DND-41 (cell line): ENCODE results near the gene NEAT1.

Experiments used
- ATAC-seq: fragments of 200-7000 bp; cut with Tn5 transposase; 3 replicates; pipeline ENCODE4 v1.9.1; 2021; ENCODE audit warnings: low read depth; ENCODE audit not compliant: insufficient read depth
- DNase-seq: peaks from one replicate; pipeline ENCODE4 v3.0.0-alpha.2; 2020
- H2AFZ ChIP-seq: 2 replicates; pipeline ENCODE4 v1.6.0; 2012; ENCODE audit warnings: low read depth, low read length
- H3K27ac ChIP-seq: 2 replicates; pipeline ENCODE4 v1.5.1; 2012; ENCODE audit warnings: low read length, inconsistent platforms
- H3K27me3 ChIP-seq: fragments of 200-600 bp; sonication (generic); 2 replicates; pipeline ENCODE4 v1.6.0; 2012; ENCODE audit warnings: low read length, mild to moderate bottlenecking, inconsistent platforms; ENCODE audit not compliant: insufficient read depth, poor library complexity
- H3K36me3 ChIP-seq: 2 replicates; pipeline ENCODE4 v1.5.1; 2012; ENCODE audit warnings: low read length, inconsistent platforms; ENCODE audit not compliant: insufficient read depth
- H3K4me1 ChIP-seq: 2 replicates; pipeline ENCODE4 v1.5.1; 2012; ENCODE audit warnings: mild to moderate bottlenecking, low read length; ENCODE audit not compliant: insufficient read depth
- H3K4me2 ChIP-seq: 2 replicates; pipeline ENCODE4 v1.6.0; 2012; ENCODE audit warnings: mild to moderate bottlenecking, moderate library complexity, low read length, inconsistent platforms; ENCODE audit not compliant: insufficient read depth
- H3K4me3 ChIP-seq, 2 experiments: fragments of 200-600 bp in 1 of 2; shearing (Covaris generic) in 1 of 2; 2 replicates each; pipeline ENCODE4 v1.5.1; 2012 to 2016; ENCODE audit warnings: inconsistent platforms in 2 of 2, low read length in 2 of 2, mild to moderate bottlenecking in 2 of 2, low read depth in 1 of 2, moderate library complexity in 1 of 2
- H3K79me2 ChIP-seq: 2 replicates; pipeline ENCODE4 v1.6.0; 2012; ENCODE audit warnings: low read length, inconsistent platforms; ENCODE audit not compliant: insufficient read depth
- H3K9ac ChIP-seq: 2 replicates; pipeline ENCODE4 v1.6.0; 2012; ENCODE audit warnings: low read depth, mild to moderate bottlenecking, inconsistent platforms, low read length, moderate library complexity
- H3K9me3 ChIP-seq: 2 replicates; pipeline ENCODE4 v1.5.1; 2012; ENCODE audit warnings: low read length, moderate library complexity, mild to moderate bottlenecking, inconsistent platforms; ENCODE audit not compliant: insufficient read depth, severe bottlenecking
- H4K20me1 ChIP-seq: 2 replicates; pipeline ENCODE4 v1.6.0; 2012; ENCODE audit warnings: low read length; ENCODE audit not compliant: insufficient read depth
- CTCF ChIP-seq: IDR thresholded peaks from 2 replicates; pipeline ENCODE4 v1.5.1; 2012; ENCODE audit warnings: borderline replicate concordance, low read length, moderate library complexity, mild to moderate bottlenecking; ENCODE audit not compliant: poor library complexity, severe bottlenecking; ENCODE audit errors: extremely low read depth
- EZH2 ChIP-seq: IDR thresholded peaks from 3 replicates; pipeline ENCODE4 v1.6.1; 2012; ENCODE audit warnings: borderline replicate concordance, low read depth, mild to moderate bottlenecking, moderate library complexity, low read length, inconsistent platforms; ENCODE audit not compliant: severe bottlenecking

NEAT1 gene

GRCh38 chr11:65382804-65383368 is 39.7 kb upstream of the NEAT1 start:
- Histone ChIP-seq H3K79me2 (peaks cover 46% of the 10 kb centered on the region), H3K4me2 (peak overlapping the region; percentile 91), H3K27ac (peak overlapping the region; percentile 86), H4K20me1 (no peaks in the 10 kb centered on the region), H3K36me3 (no peaks in the 10 kb centered on the region; the same call in 1 of the 2 replicates), H3K9me3 (no peaks in the 10 kb centered on the region), H3K9ac (peak overlapping the region; percentile 74), H3K27me3 (no peaks in the 10 kb centered on the region), H2AFZ (peak overlapping the region; percentile 82), H3K4me3 (peak overlapping the region; percentile 20 to 65; a peak in 3 of 4 replicates), H3K4me1 (peaks cover 69% of the 10 kb centered on the region)
- ATAC-seq = no peak
- no peak for DNase-seq
- TF ChIP-seq EZH2 = no peak
- no peak for TF ChIP-seq CTCF

GRCh38 chr11:65383778-65384177 is 38.8 kb upstream of the NEAT1 start:
- H3K27ac ChIP-seq = peak overlapping the region; percentile 28
- H2AFZ ChIP-seq = no peak overlapping the region
- no peak overlapping the region for H3K4me3 ChIP-seq
- no peaks in the 10 kb centered on the region; the same call in 1 of the 2 replicates for H4K20me1 ChIP-seq
- no peaks in the 10 kb centered on the region for H3K27me3 ChIP-seq
- no peak for TF ChIP-seq EZH2
- no peak for TF ChIP-seq CTCF
- peak overlapping the region; percentile 74; the same call in 1 of the 2 replicates for H3K9ac ChIP-seq
- peak overlapping the region; percentile 91 for H3K4me2 ChIP-seq
- H3K79me2 ChIP-seq = peaks cover 55% of the 10 kb centered on the region
- ATAC-seq = no peak
- DNase-seq = no peak
- H3K4me1 ChIP-seq = peaks cover 78% of the 10 kb centered on the region
- peaks cover 8% of the 10 kb centered on the region for H3K36me3 ChIP-seq
- no peaks in the 10 kb centered on the region for H3K9me3 ChIP-seq

GRCh38 chr11:65384301-65384889 is 38.2 kb upstream of the NEAT1 start:
- Histone ChIP-seq H3K27ac (peak overlapping the region; percentile 40), H3K27me3 (no peaks in the 10 kb centered on the region), H3K36me3 (peaks cover 14% of the 10 kb centered on the region), H3K79me2 (peaks cover 61% of the 10 kb centered on the region), H3K4me2 (peak overlapping the region; percentile 91; the same call in 1 of the 2 replicates), H3K4me3 (no peak overlapping the region), H3K9ac (no peak overlapping the region), H3K9me3 (no peaks in the 10 kb centered on the region), H3K4me1 (peaks cover 84% of the 10 kb centered on the region), H2AFZ (no peak overlapping the region), H4K20me1 (peaks cover 4% of the 10 kb centered on the region)
- TF ChIP-seq CTCF (no peak), EZH2 (no peak)
- no peak for DNase-seq
- ATAC-seq = no peak
